HCT116 (cell line): ENCODE measurements around the gene CCDC183.

Experiments
- CTCF ChIP-seq, 3 experiments: fragments of 200-600 bp in 1 of 3; sonication (generic) in 1 of 3; IDR thresholded peaks in 2 of 3; conservative IDR thresholded peaks in 1 of 3; 2 replicates each; pipeline ENCODE4 v1.5.1; 2012 to 2017; ENCODE audit warnings: low read depth in 2 of 3, low read length in 2 of 3, antibody characterized with exemption in 1 of 3, borderline replicate concordance in 1 of 3, control low read depth in 1 of 3, mild to moderate bottlenecking in 1 of 3, mixed read lengths in 1 of 3, mixed run types in 1 of 3, moderate library complexity in 1 of 3; ENCODE audit not compliant: insufficient read depth in 1 of 3
- EZH2 ChIP-seq: fragments of 200-600 bp; sonication (generic); IDR thresholded peaks from 2 replicates; pipeline ENCODE4 v1.6.1; 2017; ENCODE audit warnings: antibody characterized with exemption, mixed run types
- POLR2A ChIP-seq: IDR thresholded peaks from 2 replicates; pipeline ENCODE4 v1.7.0; 2011; ENCODE audit warnings: borderline replicate concordance; ENCODE audit not compliant: insufficient read depth, insufficient read length; ENCODE audit errors: extremely low read depth
- ZFX ChIP-seq: fragments of 450-650 bp; IDR thresholded peaks from 2 replicates; pipeline ENCODE4 v1.6.1; 2017

- no peak for TF ChIP-seq EZH2
- peak; percentile 26 to 70 (median 49); a peak in 4 of 6 replicates for TF ChIP-seq CTCF (IDR thresholded peaks at IDR 0.05 in 2 of 3, conservative IDR thresholded peaks at IDR 0.05 in 1 of 3; ENCODE audit: borderline replicate concordance in 1 of 3, insufficient read depth in 1 of 3, low read depth in 2 of 3, low read length in 2 of 3)
- TF ChIP-seq POLR2A: no peak
- no peak for TF ChIP-seq ZFX
Observed at GRCh38 chr9:136769710-136770191, 26.4 kb upstream of the CCDC183 start.
